IPS-18c (cell line): Measurements from ENCODE around the gene AATF.

Experiments
- H3K4me3 ChIP-seq: 2 replicates; pipeline ENCODE4 v1.7.0; 2013; ENCODE audit warnings: low read depth, mild to moderate bottlenecking, low read length, moderate library complexity; ENCODE audit not compliant: insufficient read depth
- H3K9me3 ChIP-seq: one replicate; pipeline ENCODE4 v1.6.1; 2013; ENCODE audit warnings: mild to moderate bottlenecking, low read length, moderate library complexity; ENCODE audit not compliant: control insufficient read depth, insufficient read depth

Gene AATF

DNA sequence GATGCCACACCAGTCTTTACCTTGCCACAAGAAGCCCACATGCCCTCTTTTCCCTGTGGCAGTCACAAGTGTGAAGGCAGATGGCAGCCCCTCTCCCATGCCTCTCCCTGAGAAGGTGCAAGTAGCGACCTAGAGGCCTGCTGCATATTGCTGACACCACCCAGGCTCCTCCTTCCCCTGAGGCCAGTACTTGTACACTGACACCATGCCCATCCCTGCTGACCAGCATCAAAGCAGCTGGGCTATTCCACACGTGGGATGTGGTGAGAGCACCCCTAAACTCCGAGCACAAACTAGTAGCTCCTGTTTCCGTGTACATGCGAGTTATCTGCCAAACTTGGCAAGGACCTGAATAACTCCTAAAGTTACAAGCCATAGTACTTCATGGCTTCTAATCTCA lies 149.4 kb downstream of the AATF start:
- Histone ChIP-seq H3K9me3 (no peaks in the 10 kb centered on the region), H3K4me3 (no peak overlapping the region)

DNA sequence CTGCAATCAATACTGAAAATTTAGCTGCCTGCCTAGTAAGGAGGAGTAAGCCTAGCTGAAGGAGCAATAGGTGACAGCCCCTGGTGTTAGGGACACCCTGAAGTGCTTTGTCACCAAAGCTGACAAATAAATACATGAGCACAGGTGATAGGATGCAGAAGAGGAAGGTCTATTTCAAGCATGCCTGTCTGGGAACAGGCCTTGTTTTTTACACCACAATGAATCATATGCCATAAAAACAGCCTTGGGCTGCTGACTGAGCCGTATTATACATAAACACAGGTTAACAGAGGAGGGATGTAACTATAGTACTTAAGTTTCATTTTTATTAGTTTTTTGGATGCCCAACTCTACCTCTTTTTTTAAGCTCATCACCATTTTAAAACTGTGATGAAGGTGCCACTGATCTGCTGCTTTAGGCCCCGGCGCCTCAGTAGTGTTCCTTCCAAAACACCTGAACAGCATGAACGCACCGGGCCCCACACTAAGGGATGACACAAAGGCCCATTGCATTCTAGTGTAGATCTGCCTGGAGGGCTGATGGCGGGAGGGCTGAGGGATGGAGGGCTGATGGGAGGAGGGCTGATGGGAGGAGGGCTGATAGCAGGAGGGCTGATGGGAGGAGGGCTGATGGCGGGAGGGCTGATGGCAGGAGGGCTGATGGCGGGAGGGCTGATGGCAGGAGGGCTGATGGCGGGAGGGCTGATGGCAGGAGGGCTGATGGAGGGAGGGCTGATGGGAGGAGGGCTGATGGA lies 150.3 kb downstream of the AATF start:
- no peak overlapping the region for H3K4me3 ChIP-seq
- H3K9me3 ChIP-seq, result no peaks in the 10 kb centered on the region

GRCh38 chr17:37100231-37100630 lies 151.5 kb downstream of the AATF start:
- no peaks in the 10 kb centered on the region for H3K9me3 ChIP-seq
- no peak overlapping the region for H3K4me3 ChIP-seq

- H3K4me3 ChIP-seq, result no peak overlapping the region
- no peaks in the 10 kb centered on the region for H3K9me3 ChIP-seq
These were observed 152.6 kb downstream of the AATF start for GRCh38 chr17:37101306-37101705.

GRCh38 chr17:37103231-37103630 lies 154.5 kb downstream of the AATF start:
- Histone ChIP-seq H3K4me3 (no peak overlapping the region), H3K9me3 (no peaks in the 10 kb centered on the region)

GRCh38 chr17:37106049-37106448 lies 157.3 kb downstream of the AATF start:
- H3K9me3 ChIP-seq, result no peaks in the 10 kb centered on the region
- H3K4me3 ChIP-seq, result no peak overlapping the region
